ENCODE data around the gene TCF19.
A peak's percentile ranks its signal among the peaks of the same experiment; 100 is the strongest.

TCF19 gene, protein sequence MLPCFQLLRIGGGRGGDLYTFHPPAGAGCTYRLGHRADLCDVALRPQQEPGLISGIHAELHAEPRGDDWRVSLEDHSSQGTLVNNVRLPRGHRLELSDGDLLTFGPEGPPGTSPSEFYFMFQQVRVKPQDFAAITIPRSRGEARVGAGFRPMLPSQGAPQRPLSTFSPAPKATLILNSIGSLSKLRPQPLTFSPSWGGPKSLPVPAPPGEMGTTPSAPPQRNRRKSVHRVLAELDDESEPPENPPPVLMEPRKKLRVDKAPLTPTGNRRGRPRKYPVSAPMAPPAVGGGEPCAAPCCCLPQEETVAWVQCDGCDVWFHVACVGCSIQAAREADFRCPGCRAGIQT

GRCh38 chr6:31158140-31158862, at the start of gene TCF19:
Gene TCF19 (plus strand): TSS chr6:31158589. CDS start chr6:31159470, 881 bp downstream.
- peak; percentile 98 for DNase-seq (ENCODE audit: low read depth)

GRCh38 chr6:31110825-31111582, 47.4 kb upstream of the TCF19 start:
- DNase-seq (ENCODE audit: low read depth): no peak

GRCh38 chr6:31111712-31112111, 46.7 kb upstream of the TCF19 start:
- DNase-seq (ENCODE audit: low read depth): no peak

- no peak for DNase-seq (ENCODE audit: low read depth)
Measured at GRCh38 chr6:31112478-31112877, 45.9 kb upstream of the TCF19 start, which contains the start of gene C6orf15. Gene C6orf15 (minus strand): TSS chr6:31112575. CDS start chr6:31112555, 20 bp downstream.

DNA sequence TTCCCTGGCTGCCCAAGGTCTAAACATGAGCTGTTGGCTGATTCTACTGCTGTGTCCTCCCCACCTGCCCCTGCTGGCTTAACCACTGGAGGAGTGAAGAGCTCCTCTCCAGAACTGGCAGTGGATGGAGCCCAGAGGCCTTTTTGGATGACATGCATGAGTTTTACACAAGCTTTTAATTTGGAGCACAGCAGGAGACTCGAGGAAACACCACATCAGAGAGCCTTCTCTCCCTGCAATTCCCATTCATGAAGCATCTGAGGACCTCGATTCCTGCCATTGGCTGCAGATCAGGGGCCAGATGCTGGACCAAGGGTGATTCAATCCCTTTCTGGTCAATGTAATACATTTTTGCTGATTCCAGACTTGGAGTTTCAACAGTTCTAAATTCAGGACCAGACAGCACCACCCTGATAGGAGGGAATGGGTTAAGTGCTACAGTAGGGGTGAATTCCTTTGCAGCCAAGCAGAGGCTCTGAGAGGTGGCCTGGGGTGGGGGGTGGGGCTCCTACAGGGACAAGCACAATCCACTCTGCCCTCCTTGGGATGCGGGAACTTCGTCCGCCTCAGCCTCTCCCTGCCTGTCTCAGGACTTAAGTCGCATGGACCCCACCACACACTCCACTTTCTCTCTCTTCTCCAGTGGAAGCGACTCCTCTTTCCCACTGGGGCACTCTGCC, 44.4 kb upstream of the TCF19 start:
- no peak for DNase-seq (ENCODE audit: low read depth)

GRCh38 chr6:31114541-31114878, 43.9 kb upstream of the TCF19 start, which contains the start of gene PSORS1C1:
Gene PSORS1C1 (plus strand): TSS chr6:31114800. CDS start chr6:31129633, 14,833 bp downstream.
- no peak for DNase-seq (ENCODE audit: low read depth)

GRCh38 chr6:31114970-31115849, 43.2 kb upstream of the TCF19 start:
- no peak for DNase-seq (ENCODE audit: low read depth)

GRCh38 chr6:31115941-31116560, 42.3 kb upstream of the TCF19 start:
- no peak for DNase-seq (ENCODE audit: low read depth)

DNA sequence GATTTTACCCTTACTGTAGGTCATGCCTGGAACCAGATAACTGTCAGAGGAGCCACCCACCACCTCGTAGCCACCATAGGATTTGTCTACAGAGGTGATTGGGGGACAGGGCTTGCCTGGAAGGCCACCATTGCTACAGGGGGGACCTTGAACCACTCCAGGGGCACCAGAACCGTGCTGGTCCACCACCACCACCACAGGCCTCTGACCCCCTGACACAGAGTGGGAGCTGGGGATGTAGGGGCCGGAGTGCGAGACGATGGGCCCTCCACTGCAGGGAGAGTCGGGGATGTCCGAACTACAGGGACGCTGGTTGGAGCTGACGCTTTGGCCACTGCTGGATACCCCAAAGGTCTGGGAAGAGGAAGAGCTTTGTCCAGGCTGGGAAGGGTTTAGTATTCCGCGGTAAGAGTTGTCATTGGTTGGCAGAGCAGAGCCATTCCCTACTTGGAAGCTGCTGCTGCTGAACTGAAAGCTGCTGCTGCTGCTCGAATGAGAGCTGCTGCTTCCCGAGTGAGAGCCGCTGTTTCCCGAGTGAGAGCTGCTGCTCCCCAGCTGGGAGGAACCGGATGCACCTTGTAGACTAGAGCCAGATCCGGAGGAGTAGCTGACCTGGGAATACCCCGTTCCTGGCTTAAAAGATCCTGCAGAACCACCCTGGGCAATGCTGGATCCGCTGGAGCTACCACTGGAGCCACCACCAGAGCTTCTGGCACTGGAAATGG, 41.6 kb upstream of the TCF19 start:
- DNase-seq (ENCODE audit: low read depth): no peak

- no peak for DNase-seq (ENCODE audit: low read depth)
Measured at GRCh38 chr6:31118178-31118577, 40.2 kb upstream of the TCF19 start.

GRCh38 chr6:31120151-31120915, 38.1 kb upstream of the TCF19 start, which contains the start of gene CDSN:
Gene CDSN (minus strand): TSS chr6:31120446. CDS start chr6:31120419, 27 bp downstream.
- no peak for DNase-seq (ENCODE audit: low read depth)

GRCh38 chr6:31121131-31121790, 37.1 kb upstream of the TCF19 start:
- no peak for DNase-seq (ENCODE audit: low read depth)

GRCh38 chr6:31122791-31123706, 35.3 kb upstream of the TCF19 start:
- DNase-seq (ENCODE audit: low read depth): no peak

- DNase-seq (ENCODE audit: low read depth): no peak
Measured at GRCh38 chr6:31125162-31125561, 33.2 kb upstream of the TCF19 start.

- DNase-seq (ENCODE audit: low read depth): no peak
Measured at GRCh38 chr6:31125586-31126363, 32.6 kb upstream of the TCF19 start.

GRCh38 chr6:31126396-31127175, 31.8 kb upstream of the TCF19 start:
- no peak for DNase-seq (ENCODE audit: low read depth)

Measured in stimulated activated CD8-positive, alpha-beta memory T cell treated with anti-CD3 and anti-CD28 coated beads, Interleukin-12 subunit alpha, Interleukin-12 subunit beta, amount 100 ng/mL, for 4 hours (primary cell).